Gastrocnemius medialis (tissue), 4 donors: Measurements from ENCODE around the gene FREM2. TPM values are rescaled to one million over a fixed set of nuclear protein-coding genes. Genes with fewer than 3 reads are reported as not detected.

Experiments
- ATAC-seq, 2 donors: fragments of 150-250 bp; one replicate each; pipeline ENCODE4 v1.9.1; 2016
- DNase-seq, 2 donors: peaks; one replicate each; pipeline ENCODE4 v3.0.0-alpha.2; 2019
- H3K27ac ChIP-seq, 4 donors: fragments of 200-600 bp; sonication (generic); 1 replicate in 1 of 4; 2 replicates in 3 of 4; pipeline ENCODE4 v1.5.1; 2016 to 2018; ENCODE audit warnings: mild to moderate bottlenecking in 2 of 4, moderate library complexity in 1 of 4
- H3K27me3 ChIP-seq, 3 donors: fragments of 200-600 bp; sonication (generic) in 2 of 3; 1 replicate in 1 of 3; 2 replicates in 2 of 3; pipeline versions ENCODE4 v1.5.1 to v1.6.0; 2016 to 2019; ENCODE audit warnings: mild to moderate bottlenecking in 1 of 3, moderate library complexity in 1 of 3
- H3K36me3 ChIP-seq, 2 donors: fragments of 200-600 bp; sonication (generic) in 1 of 2; one replicate each; pipeline ENCODE4 v1.5.1; 2017 to 2018
- H3K4me1 ChIP-seq, 2 donors: fragments of 200-600 bp; sonication (generic) in 1 of 2; one replicate each; pipeline ENCODE4 v1.5.1; 2016 to 2017; ENCODE audit warnings: mild to moderate bottlenecking in 2 of 2
- H3K4me3 ChIP-seq, 4 donors: fragments of 200-600 bp; sonication (generic) in 3 of 4; 1 replicate in 1 of 4; 2 replicates in 3 of 4; pipeline ENCODE4 v1.5.1; 2016 to 2019; ENCODE audit warnings: mild to moderate bottlenecking in 2 of 4
- H3K9me3 ChIP-seq, 3 donors: fragments of 200-600 bp; sonication (generic) in 2 of 3; 1 replicate in 1 of 3; 2 replicates in 2 of 3; pipeline ENCODE4 v1.5.1; 2016 to 2019
- CTCF ChIP-seq, 5 experiments: fragments of 450-650 bp in 3 of 5; fragments of 200-600 bp in 2 of 5; sonication (generic) in 2 of 5; IDR thresholded peaks in 4 of 5; conservative IDR thresholded peaks in 1 of 5; 1 replicate in 4 of 5; 2 replicates in 1 of 5; pipeline ENCODE4 v1.5.1; 2016 to 2019; ENCODE audit warnings: antibody characterized with exemption in 5 of 5, mild to moderate bottlenecking in 3 of 5, moderate library complexity in 3 of 5
- POLR2A ChIP-seq, 2 donors: fragments of 450-650 bp; IDR thresholded peaks; one replicate each; pipeline ENCODE4 v1.6.1; 2017; ENCODE audit warnings: antibody characterized with exemption in 2 of 2, mild to moderate bottlenecking in 2 of 2, moderate library complexity in 2 of 2
- in situ Hi-C, 4 donors: fragments of 200-750 bp; cut with MboI; loops; one replicate each; pipeline versions ENCODE4 v1.15.0 to v1.8.0; 2017; ENCODE audit warnings: low sequenced_read_pairs in 4 of 4
- intact Hi-C: fragments of 100-400 bp; cut with DNase I; formaldehyde crosslinking; loops from one replicate; pipeline ENCODE4 v1.15.1; 2023; ENCODE audit warnings: low total_unique reads
- total RNA-seq, 4 donors: library from RNA; depleted of rRNA; stranded (reverse); fragments of >200 nt; gene quantifications; one replicate each; pipeline versions ENCODE4 v1.1.0 to v1.2.3, GENCODE V29; 2016

Gene FREM2
- total RNA-seq, 4 donors from 2014 or later, result 1.3 to 6.4 (median 2.4) TPM

GRCh38 chr13:38690231-38690630 is 3.4 kb downstream of the FREM2 start:
- Histone ChIP-seq H3K4me1 (peaks cover 19 to 40% of the 10 kb centered on the region in 2 donors), H3K27me3 (no peaks in the 10 kb centered on the region), H3K9me3 (no peaks in the 10 kb centered on the region), H3K4me3 (no peak overlapping the region), H3K36me3 (no peaks in the 10 kb centered on the region), H3K27ac (no peak overlapping the region)
- in situ Hi-C loops (loop anchor here in 1 of 4 donors (25.0 kb wide), 1 partner anchor 172 kb away; no protein-coding TSS in a partner anchor), intact Hi-C loops (loop anchor here (10.0 kb wide), 1 partner anchor 345 kb away; the partner anchor contains the start of genes NHLRC3 and PROSER1)
- no peak for ATAC-seq
- TF ChIP-seq POLR2A (IDR thresholded peaks at IDR 0.05), result no peak
- no peak for DNase-seq

GRCh38 chr13:38693168-38693567 is 6.3 kb downstream of the FREM2 start:
- Histone ChIP-seq H3K4me1 (peaks cover 35 to 52% of the 10 kb centered on the region in 2 donors), H3K36me3 (no peaks in the 10 kb centered on the region), H3K9me3 (no peaks in the 10 kb centered on the region), H3K27me3 (no peaks in the 10 kb centered on the region), H3K27ac (peak overlapping the region; percentile 39 to 79 (median 53)), H3K4me3 (peak overlapping the region in 1 of 4 donors; percentile 5)
- ATAC-seq (no peak), DNase-seq (no peak)
- TF ChIP-seq CTCF (IDR thresholded peaks at IDR 0.05 in 4 of 5, conservative IDR thresholded peaks at IDR 0.05 in 1 of 5), result no peak
- TF ChIP-seq POLR2A (IDR thresholded peaks at IDR 0.05), result no peak
- intact Hi-C loops, result loop anchor here (10.0 kb wide), 1 partner anchor 342 kb away; the partner anchor contains the start of genes NHLRC3 and PROSER1
- in situ Hi-C loops, result loop anchor here in 1 of 4 donors (25.0 kb wide), 1 partner anchor 169 kb away; no protein-coding TSS in a partner anchor

- H3K9me3 ChIP-seq, result no peaks in the 10 kb centered on the region
- intact Hi-C loops, result loop anchor here (10.0 kb wide), 1 partner anchor 341 kb away; the partner anchor contains the start of genes NHLRC3 and PROSER1
- no peaks in the 10 kb centered on the region for H3K27me3 ChIP-seq
- peak overlapping the region; percentile 39 to 79 (median 53) for H3K27ac ChIP-seq
- in situ Hi-C loops, result loop anchor here in 1 of 4 donors (25.0 kb wide), 1 partner anchor 169 kb away; no protein-coding TSS in a partner anchor
- peaks cover 35 to 55% of the 10 kb centered on the region in 2 donors for H3K4me1 ChIP-seq
- TF ChIP-seq POLR2A (IDR thresholded peaks at IDR 0.05) (no peak), CTCF (IDR thresholded peaks at IDR 0.05 in 4 of 5, conservative IDR thresholded peaks at IDR 0.05 in 1 of 5) (no peak)
- peak in 1 of 2 donors; percentile 35 for ATAC-seq
- peak overlapping the region in 2 of 4 donors; percentile 1 to 5 for H3K4me3 ChIP-seq
- DNase-seq, result peak in 1 of 2 donors; percentile 35
- no peaks in the 10 kb centered on the region for H3K36me3 ChIP-seq
Observed at GRCh38 chr13:38693641-38694040, 6.8 kb downstream of the FREM2 start.

GRCh38 chr13:38697197-38697596 is 10.3 kb downstream of the FREM2 start:
- peak overlapping the region; percentile 74 to 79 (median 78) for H3K27ac ChIP-seq
- peak; percentile 73 to 82 for ATAC-seq
- TF ChIP-seq CTCF (IDR thresholded peaks at IDR 0.05 in 4 of 5, conservative IDR thresholded peaks at IDR 0.05 in 1 of 5) (no peak), POLR2A (IDR thresholded peaks at IDR 0.05) (peak in 1 of 2 donors; percentile 19)
- peak in 1 of 2 donors; percentile 34 for DNase-seq
- H3K4me3 ChIP-seq, result peak overlapping the region in 3 of 4 donors; percentile 16 to 20 (median 19)
- intact Hi-C loops (loop anchor here (10.0 kb wide), 1 partner anchor 338 kb away; the partner anchor contains the start of genes NHLRC3 and PROSER1), in situ Hi-C loops (loop anchor here in 1 of 4 donors (25.0 kb wide), 1 partner anchor 165 kb away; no protein-coding TSS in a partner anchor)
- no peaks in the 10 kb centered on the region for H3K27me3 ChIP-seq
- no peaks in the 10 kb centered on the region for H3K9me3 ChIP-seq
- peaks cover 59 to 76% of the 10 kb centered on the region in 2 donors for H3K4me1 ChIP-seq
- no peaks in the 10 kb centered on the region for H3K36me3 ChIP-seq

GRCh38 chr13:38697628-38698333 is 10.9 kb downstream of the FREM2 start:
- peaks cover 65 to 77% of the 10 kb centered on the region in 2 donors for H3K4me1 ChIP-seq
- no peaks in the 10 kb centered on the region for H3K36me3 ChIP-seq
- ATAC-seq (peak; percentile 84 to 88), DNase-seq (peak in 1 of 2 donors; percentile 33)
- intact Hi-C loops (loop anchor here (10.0 kb wide), 1 partner anchor 337 kb away; the partner anchor contains the start of genes NHLRC3 and PROSER1), in situ Hi-C loops (loop anchor here in 1 of 4 donors (25.0 kb wide), 1 partner anchor 165 kb away; no protein-coding TSS in a partner anchor)
- H3K9me3 ChIP-seq, result no peaks in the 10 kb centered on the region
- H3K4me3 ChIP-seq, result peak overlapping the region in 3 of 4 donors; percentile 16 to 20 (median 19)
- TF ChIP-seq POLR2A (IDR thresholded peaks at IDR 0.05), result peak in 1 of 2 donors; percentile 0
- TF ChIP-seq CTCF (IDR thresholded peaks at IDR 0.05 in 4 of 5, conservative IDR thresholded peaks at IDR 0.05 in 1 of 5), result peak in 3 of 5 experiments; percentile 25 to 39 (median 29)
- peak overlapping the region; percentile 74 to 79 (median 78) for H3K27ac ChIP-seq
- H3K27me3 ChIP-seq, result no peaks in the 10 kb centered on the region
